IMR-90 (cell line): ENCODE data around the gene CITED2. TPM values are rescaled to one million over a fixed set of nuclear protein-coding genes. Genes with fewer than 3 reads are reported as not detected.

Experiments
- ATAC-seq: fragments of 200-7000 bp; cut with Tn5 transposase; 2 replicates; pipeline ENCODE4 v1.9.1; 2020; ENCODE audit warnings: low read depth, mild to moderate bottlenecking, moderate library complexity
- BruUV-seq: library from RNA; stranded (reverse); fragments of 400-500 nt; replicated peaks from 2 replicates; lab custom pipeline; 2021; lab: Mats Ljungman, UMichigan
- CTCF ChIA-PET: fragments of 300-600 bp; formaldehyde crosslinking; extraction: SDS; loops from one replicate; lab custom pipeline; 2021; ENCODE audit warnings: antibody characterized with exemption; lab: Yijun Ruan, JAX
- POLR2A ChIA-PET: fragments of 300-600 bp; sonication (Branson Sonifier 250); formaldehyde crosslinking; loops from one replicate; lab custom pipeline; 2022; ENCODE audit warnings: antibody characterized with exemption; ENCODE audit not compliant: unreplicated experiment; lab: Charles Lee
- DNase-seq: peaks from one replicate; pipeline ENCODE4 v3.0.0; 2013
- H2AFZ ChIP-seq: replicated peaks from 2 replicates; pipeline ENCODE3; 2013; ENCODE audit warnings: low read length, mild to moderate bottlenecking; ENCODE audit not compliant: poor library complexity
- H2AK5ac ChIP-seq: 2 replicates; pipeline ENCODE4 v1.6.1; 2013; ENCODE audit warnings: low read depth, low read length, inconsistent platforms
- H2AK9ac ChIP-seq: replicated peaks from 2 replicates; pipeline ENCODE3; 2013; ENCODE audit warnings: mild to moderate bottlenecking, low read depth, low read length, moderate library complexity; ENCODE audit not compliant: poor library complexity
- H2BK120ac ChIP-seq: 2 replicates; pipeline ENCODE4 v1.6.1; 2013; ENCODE audit warnings: low read depth, low read length, inconsistent platforms
- H2BK15ac ChIP-seq: 3 replicates; pipeline ENCODE4 v1.6.1; 2013; ENCODE audit warnings: low read depth, low read length, inconsistent platforms
- H2BK20ac ChIP-seq: 2 replicates; pipeline ENCODE4 v1.6.1; 2013; ENCODE audit warnings: low read depth, mild to moderate bottlenecking, inconsistent platforms, low read length, moderate library complexity
- H2BK5ac ChIP-seq: 2 replicates; pipeline ENCODE4 v1.6.1; 2013; ENCODE audit warnings: mild to moderate bottlenecking, low read depth, low read length, inconsistent platforms; ENCODE audit not compliant: poor library complexity, severe bottlenecking
- H3K14ac ChIP-seq: replicated peaks from 2 replicates; pipeline ENCODE4 v1.6.1; 2013; ENCODE audit warnings: low read depth, low read length, inconsistent platforms
- H3K18ac ChIP-seq: 2 replicates; pipeline ENCODE4 v1.6.1; 2013; ENCODE audit warnings: low read depth, low read length, control low read depth
- H3K23ac ChIP-seq: 2 replicates; pipeline ENCODE4 v1.6.1; 2013; ENCODE audit warnings: low read depth, low read length, inconsistent platforms
- H3K27ac ChIP-seq: 2 replicates; pipeline ENCODE4 v1.5.1; 2013; ENCODE audit warnings: mild to moderate bottlenecking, control low read depth, low read length; ENCODE audit not compliant: insufficient read depth
- H3K27me3 ChIP-seq: 2 replicates; pipeline ENCODE4 v1.6.1; 2013; ENCODE audit warnings: low read length; ENCODE audit not compliant: control insufficient read depth, insufficient read depth
- H3K36me3 ChIP-seq: 2 replicates; pipeline ENCODE4 v1.6.1; 2013; ENCODE audit warnings: low read length, mixed read lengths; ENCODE audit not compliant: control insufficient read depth, insufficient read depth
- H3K4ac ChIP-seq: 2 replicates; pipeline ENCODE4 v1.6.1; 2013; ENCODE audit warnings: low read depth, low read length, inconsistent platforms
- H3K4me1 ChIP-seq: 2 replicates; pipeline ENCODE4 v1.6.1; 2013; ENCODE audit warnings: low read length, mixed read lengths; ENCODE audit not compliant: control insufficient read depth, insufficient read depth
- H3K4me2 ChIP-seq: 2 replicates; pipeline ENCODE4 v1.6.1; 2013; ENCODE audit warnings: low read depth, mild to moderate bottlenecking, control low read depth, low read length, moderate library complexity
- H3K4me3 ChIP-seq: 2 replicates; pipeline ENCODE4 v1.5.1; 2013; ENCODE audit warnings: low read depth, mild to moderate bottlenecking, control low read depth, low read length, moderate library complexity; ENCODE audit not compliant: insufficient read depth
- H3K56ac ChIP-seq: 2 replicates; pipeline ENCODE4 v1.6.1; 2013; ENCODE audit warnings: low read length, inconsistent platforms; ENCODE audit not compliant: insufficient read depth; ENCODE audit errors: extremely low read depth
- H3K79me1 ChIP-seq, 2 experiments: 2 replicates each; pipeline ENCODE4 v1.6.1; 2013; ENCODE audit warnings: low read length in 2 of 2, inconsistent platforms in 1 of 2, low read depth in 1 of 2
- H3K9ac ChIP-seq: 2 replicates; pipeline ENCODE4 v1.6.1; 2013; ENCODE audit warnings: low read depth, low read length, control low read depth
- H3K9me1 ChIP-seq: 2 replicates; pipeline ENCODE4 v1.6.1; 2013; ENCODE audit warnings: low read length, inconsistent platforms; ENCODE audit not compliant: insufficient read depth
- H3K9me3 ChIP-seq: 2 replicates; pipeline ENCODE4 v1.6.1; 2013; ENCODE audit warnings: low read length; ENCODE audit not compliant: control insufficient read depth, insufficient read depth
- H4K20me1 ChIP-seq: 2 replicates; pipeline ENCODE4 v1.6.1; 2013; ENCODE audit warnings: low read length, inconsistent platforms; ENCODE audit not compliant: insufficient read depth
- H4K5ac ChIP-seq: 2 replicates; pipeline ENCODE4 v1.6.1; 2013; ENCODE audit warnings: mild to moderate bottlenecking, low read depth, low read length, control low read depth
- H4K8ac ChIP-seq, 2 experiments: 2 replicates each; pipeline ENCODE4 v1.6.1; 2013; ENCODE audit warnings: low read depth in 2 of 2, low read length in 2 of 2, control low read depth in 1 of 2, inconsistent platforms in 1 of 2
- H4K91ac ChIP-seq: 2 replicates; pipeline ENCODE4 v1.6.1; 2013; ENCODE audit warnings: low read depth, low read length, inconsistent platforms; ENCODE audit not compliant: insufficient read depth
- BHLHE40 ChIP-seq: fragments of 150-350 bp; IDR thresholded peaks from 2 replicates; pipeline ENCODE4 v1.6.1; 2016; ENCODE audit warnings: mild to moderate bottlenecking, low read depth, low read length
- CEBPB ChIP-seq: IDR thresholded peaks from 2 replicates; pipeline ENCODE4 v1.6.1; 2012; ENCODE audit warnings: low read depth, low read length, improper control_type of control experiment
- CHD1 ChIP-seq: IDR thresholded peaks from 2 replicates; pipeline ENCODE4 v1.6.1; 2012; ENCODE audit warnings: low read depth, low read length, improper control_type of control experiment
- FOS ChIP-seq: fragments of 150-350 bp; IDR thresholded peaks from 2 replicates; pipeline ENCODE4 v1.6.1; 2016; ENCODE audit warnings: low read depth, low read length
- MAFK ChIP-seq: IDR thresholded peaks from 2 replicates; pipeline ENCODE4 v1.6.1; 2012; ENCODE audit warnings: low read depth, low read length, improper control_type of control experiment
- MAZ ChIP-seq: IDR thresholded peaks from 2 replicates; pipeline ENCODE4 v1.6.1; 2012; ENCODE audit warnings: low read depth, mild to moderate bottlenecking, low read length, improper control_type of control experiment, moderate library complexity, borderline replicate concordance
- MXI1 ChIP-seq: IDR thresholded peaks from 2 replicates; pipeline ENCODE4 v1.6.1; 2012; ENCODE audit warnings: low read depth, mild to moderate bottlenecking, low read length, moderate library complexity, borderline replicate concordance
- NFE2L2 ChIP-seq: fragments of 150-350 bp; IDR thresholded peaks from 2 replicates; pipeline ENCODE4 v1.6.1; 2016; ENCODE audit warnings: low read depth, mild to moderate bottlenecking, low read length
- POLR2A ChIP-seq: IDR thresholded peaks from 2 replicates; pipeline ENCODE4 v1.6.1; 2012; ENCODE audit warnings: mild to moderate bottlenecking, low read depth, low read length
- RAD21 ChIP-seq: IDR thresholded peaks from 2 replicates; pipeline ENCODE4 v1.6.1; 2012; ENCODE audit warnings: low read length, improper control_type of control experiment
- RCOR1 ChIP-seq: IDR thresholded peaks from 2 replicates; pipeline ENCODE4 v1.6.1; 2012; ENCODE audit warnings: mild to moderate bottlenecking, low read length, improper control_type of control experiment; ENCODE audit not compliant: insufficient replicate concordance
- RFX5 ChIP-seq: IDR thresholded peaks from 2 replicates; pipeline ENCODE4 v1.8.0; 2012; ENCODE audit warnings: low read depth, mild to moderate bottlenecking, low read length, moderate library complexity
- SMC3 ChIP-seq: fragments of 150-350 bp; IDR thresholded peaks from 2 replicates; pipeline ENCODE4 v1.6.1; 2016; ENCODE audit warnings: low read depth, mild to moderate bottlenecking, antibody characterized with exemption, low read length, moderate library complexity
- whole genome bisulfite sequencing, 2 experiments: methylation state at CpG; one replicate each; pipeline versions ENCODE4 v1.1.5 to v1.1.7; 2013; ENCODE audit warnings: missing lambda C conversion rate in 2 of 2; ENCODE audit not compliant: insufficient read length in 1 of 2; ENCODE audit errors: extremely low coverage in 2 of 2; 5-methylcytosine and 5-hydroxymethylcytosine counted together
- dilution Hi-C: fragments of 300-500 bp; cut with HindIII; formaldehyde crosslinking; loops from one replicate; pipeline ENCODE4 v1.14.3; 2018; ENCODE audit warnings: low sequenced_read_pairs; ENCODE audit not compliant: unreplicated experiment
- in situ Hi-C: fragments of 300-500 bp; cut with MboI; formaldehyde crosslinking; loops from 3 replicates; pipeline ENCODE4 v1.14.3; 2019; ENCODE audit warnings: low sequenced_read_pairs, inconsistent platforms, mixed read lengths
- intact Hi-C: fragments of 100-400 bp; cut with micrococcal nuclease; formaldehyde crosslinking; loops from 2 replicates; pipeline ENCODE4 v1.10.0; 2022
- polyA plus RNA-seq, 3 experiments: library from polyadenylated mRNA; depleted of rRNA; stranded (reverse); fragments of >200 nt; gene quantifications; 2 replicates each; pipeline ENCODE4 v1.2.3, GENCODE V29; 2012; ENCODE audit warnings: low replicate concordance in 1 of 3
- total RNA-seq: library from RNA; depleted of rRNA; stranded (reverse); fragments of >200 nt; gene quantifications from 2 replicates; pipeline ENCODE4 v1.2.3, GENCODE V29; 2012
- TF ChIP-seq, protein P1 (sequence below): fragments of 150-350 bp; IDR thresholded peaks from 2 replicates; pipeline ENCODE4 v1.6.1; 2017; ENCODE audit warnings: mild to moderate bottlenecking, antibody characterized with exemption, low read length, low read depth
- TF ChIP-seq, protein P2 (sequence below): conservative IDR thresholded peaks from 2 replicates; pipeline ENCODE4 v1.5.1; 2012; ENCODE audit warnings: mild to moderate bottlenecking, low read depth, low read length, improper control_type of control experiment
- TF ChIP-seq, protein P3 (sequence below): fragments of 150-350 bp; IDR thresholded peaks from 2 replicates; pipeline ENCODE4 v1.6.1; 2016; ENCODE audit warnings: low read depth, mild to moderate bottlenecking, low read length, moderate library complexity, borderline replicate concordance

Gene CITED2
- total and polyA plus RNA-seq, 2 of the 4 experiments (the other 2 are of a cell fraction) = 163 to 483 TPM

DNA sequence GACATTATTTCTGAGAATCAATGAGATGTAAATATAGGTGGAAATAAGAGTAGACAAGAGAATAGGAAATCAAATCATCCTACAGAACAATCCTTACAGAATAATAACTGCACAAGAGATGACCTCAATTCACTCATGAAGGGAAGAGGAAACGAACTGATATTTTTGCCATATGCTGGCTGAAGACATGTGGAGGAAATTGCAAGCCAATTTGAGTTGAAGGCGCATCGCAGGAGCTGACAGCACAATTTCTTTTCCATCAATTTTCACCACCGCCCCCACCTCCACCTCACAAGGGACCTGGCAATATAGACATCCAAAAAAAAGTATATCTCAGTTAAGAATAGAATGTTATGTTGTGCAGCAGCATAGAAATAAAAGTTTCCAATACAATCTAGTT is 20.3 kb downstream of the CITED2 start:
- H2BK20ac ChIP-seq = no peak overlapping the region
- intact Hi-C loops = loop anchor here (5.0 kb wide), 1 partner anchor 1237 kb away; no protein-coding TSS in a partner anchor
- no peaks in the 10 kb centered on the region for H4K20me1 ChIP-seq
- H2AK5ac ChIP-seq = no peak overlapping the region
- WGBS, 2 experiments = no CpG with 5 or more reads among the region's 4 CpGs
- H2BK15ac ChIP-seq = no peak overlapping the region
- H3K18ac ChIP-seq = no peak overlapping the region
- no peaks in the 10 kb centered on the region for H3K9me3 ChIP-seq
- DNase-seq = no peak
- no peak overlapping the region for H4K5ac ChIP-seq
- no peak overlapping the region for H3K4me3 ChIP-seq
- no peak overlapping the region for H3K23ac ChIP-seq
- no peak for TF ChIP-seq BHLHE40
- no peak for TF ChIP-seq SMC3
- TF ChIP-seq CHD1 = no peak
- no peak for TF ChIP-seq CEBPB
- no peak for TF ChIP-seq FOS
- TF ChIP-seq, protein P1, sequence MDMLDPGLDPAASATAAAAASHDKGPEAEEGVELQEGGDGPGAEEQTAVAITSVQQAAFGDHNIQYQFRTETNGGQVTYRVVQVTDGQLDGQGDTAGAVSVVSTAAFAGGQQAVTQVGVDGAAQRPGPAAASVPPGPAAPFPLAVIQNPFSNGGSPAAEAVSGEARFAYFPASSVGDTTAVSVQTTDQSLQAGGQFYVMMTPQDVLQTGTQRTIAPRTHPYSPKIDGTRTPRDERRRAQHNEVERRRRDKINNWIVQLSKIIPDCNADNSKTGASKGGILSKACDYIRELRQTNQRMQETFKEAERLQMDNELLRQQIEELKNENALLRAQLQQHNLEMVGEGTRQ = no peak
- TF ChIP-seq RAD21 = no peak
- TF ChIP-seq MAZ = no peak
- TF ChIP-seq, protein P2, sequence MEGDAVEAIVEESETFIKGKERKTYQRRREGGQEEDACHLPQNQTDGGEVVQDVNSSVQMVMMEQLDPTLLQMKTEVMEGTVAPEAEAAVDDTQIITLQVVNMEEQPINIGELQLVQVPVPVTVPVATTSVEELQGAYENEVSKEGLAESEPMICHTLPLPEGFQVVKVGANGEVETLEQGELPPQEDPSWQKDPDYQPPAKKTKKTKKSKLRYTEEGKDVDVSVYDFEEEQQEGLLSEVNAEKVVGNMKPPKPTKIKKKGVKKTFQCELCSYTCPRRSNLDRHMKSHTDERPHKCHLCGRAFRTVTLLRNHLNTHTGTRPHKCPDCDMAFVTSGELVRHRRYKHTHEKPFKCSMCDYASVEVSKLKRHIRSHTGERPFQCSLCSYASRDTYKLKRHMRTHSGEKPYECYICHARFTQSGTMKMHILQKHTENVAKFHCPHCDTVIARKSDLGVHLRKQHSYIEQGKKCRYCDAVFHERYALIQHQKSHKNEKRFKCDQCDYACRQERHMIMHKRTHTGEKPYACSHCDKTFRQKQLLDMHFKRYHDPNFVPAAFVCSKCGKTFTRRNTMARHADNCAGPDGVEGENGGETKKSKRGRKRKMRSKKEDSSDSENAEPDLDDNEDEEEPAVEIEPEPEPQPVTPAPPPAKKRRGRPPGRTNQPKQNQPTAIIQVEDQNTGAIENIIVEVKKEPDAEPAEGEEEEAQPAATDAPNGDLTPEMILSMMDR = no peak
- no peak for TF ChIP-seq MXI1
- no peak for TF ChIP-seq MAFK
- TF ChIP-seq, protein P3, sequence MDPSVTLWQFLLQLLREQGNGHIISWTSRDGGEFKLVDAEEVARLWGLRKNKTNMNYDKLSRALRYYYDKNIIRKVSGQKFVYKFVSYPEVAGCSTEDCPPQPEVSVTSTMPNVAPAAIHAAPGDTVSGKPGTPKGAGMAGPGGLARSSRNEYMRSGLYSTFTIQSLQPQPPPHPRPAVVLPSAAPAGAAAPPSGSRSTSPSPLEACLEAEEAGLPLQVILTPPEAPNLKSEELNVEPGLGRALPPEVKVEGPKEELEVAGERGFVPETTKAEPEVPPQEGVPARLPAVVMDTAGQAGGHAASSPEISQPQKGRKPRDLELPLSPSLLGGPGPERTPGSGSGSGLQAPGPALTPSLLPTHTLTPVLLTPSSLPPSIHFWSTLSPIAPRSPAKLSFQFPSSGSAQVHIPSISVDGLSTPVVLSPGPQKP = no peak
- no peak for TF ChIP-seq POLR2A
- TF ChIP-seq RFX5 = no peak
- no peak for TF ChIP-seq NFE2L2
- TF ChIP-seq RCOR1 = no peak
- in situ Hi-C loops = loop anchor here (25.0 kb wide), 2 partner anchors 1242 to 1558 kb away; partner anchors contain the start of gene PERP
- BruUV-seq = no TSS peak
- H2BK5ac ChIP-seq = no peak overlapping the region
- H3K79me1 ChIP-seq = no peaks in the 10 kb centered on the region
- dilution Hi-C loops = no loop called here
- H3K4ac ChIP-seq = no peak overlapping the region
- H3K9ac ChIP-seq = no peak overlapping the region
- no peak overlapping the region for H2AFZ ChIP-seq
- no peak overlapping the region for H3K4me2 ChIP-seq
- no peak overlapping the region for H3K56ac ChIP-seq
- no peak overlapping the region for H3K27ac ChIP-seq
- no peak overlapping the region for H2AK9ac ChIP-seq
- no peak overlapping the region for H4K8ac ChIP-seq
- ChIA-PET POLR2A (no interaction called here), CTCF (interaction anchor here (0.6 to 0.8 kb wide), 3 partner anchors 9 to 190 kb away, joined by 3 to 4 read pairs (median 3); no protein-coding TSS in a partner anchor)
- no peak for ATAC-seq
- H3K14ac ChIP-seq = no peak overlapping the region
- H3K27me3 ChIP-seq = no peaks in the 10 kb centered on the region; the same call in 1 of the 2 replicates
- no peaks in the 10 kb centered on the region for H3K4me1 ChIP-seq
- H2BK120ac ChIP-seq = no peak overlapping the region
- H3K36me3 ChIP-seq = no peaks in the 10 kb centered on the region
- no peaks in the 10 kb centered on the region for H3K9me1 ChIP-seq
- no peak overlapping the region for H4K91ac ChIP-seq
